Posterior cingulate gyrus (tissue), 11 donors: ENCODE results near the gene SPEF2.
"Not testable (repeated sequence)": the region's sequence is repeated elsewhere in the genome, so short reads cannot be mapped to it uniquely, and the experiment has no call there.

Experiments used
- DNase-seq, 10 donors: peaks; one replicate each; pipeline versions ENCODE4 v3.0.0 to v3.0.0-alpha.2; 2020 to 2021; ENCODE audit warnings: mixed read lengths in 3 of 10
- intact Hi-C: fragments of 100-400 bp; cut with DNase I; formaldehyde crosslinking; loops from one replicate; pipeline ENCODE4 v1.15.1; 2023

The SPEF2 gene

DNA sequence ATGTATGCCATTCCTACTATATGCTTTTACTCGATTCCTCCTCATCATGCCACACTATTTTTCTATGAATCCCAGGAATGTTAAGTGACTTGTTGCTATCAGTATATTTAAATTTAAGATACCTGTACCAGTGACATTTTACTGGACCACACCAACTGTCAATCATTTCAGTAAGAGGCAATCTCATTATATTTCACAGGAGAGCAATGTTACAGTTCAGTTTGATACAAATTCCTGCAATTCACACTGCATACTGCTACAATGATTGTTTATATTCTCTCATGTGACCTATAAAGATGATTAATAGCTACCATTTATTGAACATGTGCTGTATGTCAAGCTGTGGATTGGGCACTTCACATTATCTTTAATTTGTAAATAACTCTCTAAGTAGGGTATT, 30.0 kb downstream of the SPEF2 start:
- DNase-seq = no peak
- intact Hi-C loops = no loop called here

DNA sequence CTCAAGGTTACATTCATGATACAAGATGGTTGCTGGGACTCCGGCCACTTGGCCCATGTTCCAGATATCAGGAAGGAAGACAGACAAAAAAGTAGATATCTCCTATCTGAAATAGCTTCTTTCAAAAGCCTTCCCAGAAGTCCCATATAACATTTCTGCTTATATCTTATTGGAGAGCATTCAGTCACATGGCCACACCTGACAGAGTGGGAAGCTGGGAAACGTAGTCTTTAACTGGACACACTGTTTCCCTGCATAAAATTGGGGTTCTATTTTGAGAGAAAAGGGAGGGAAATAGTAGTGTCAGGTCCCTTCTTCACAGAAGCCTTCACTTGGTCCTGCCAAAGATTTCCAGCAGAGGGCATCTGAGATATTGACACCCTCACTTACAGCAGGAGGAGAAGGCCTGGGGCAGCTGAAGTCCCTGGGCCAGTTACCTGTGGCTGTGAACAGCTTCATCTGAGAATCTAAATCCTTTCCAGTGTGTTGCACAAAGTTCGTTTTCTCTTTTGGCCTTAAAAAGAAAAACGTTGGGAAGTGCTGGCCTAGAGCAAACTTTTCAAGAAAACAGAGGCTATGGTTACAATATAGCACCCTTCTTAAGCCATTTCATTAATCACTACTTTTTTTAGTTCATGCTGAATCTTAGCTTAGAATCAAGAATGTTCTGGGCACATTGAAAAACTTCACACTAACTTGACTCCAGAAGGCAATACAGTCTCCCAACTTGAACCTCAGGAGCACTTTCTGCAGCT, 33.5 kb downstream of the SPEF2 start:
- intact Hi-C loops = loop anchor here (2.0 kb wide), 1 partner anchor 274 kb away; no protein-coding TSS in a partner anchor
- DNase-seq = peak in 5 of 10 donors; percentile 8 to 66 (median 16)

DNA sequence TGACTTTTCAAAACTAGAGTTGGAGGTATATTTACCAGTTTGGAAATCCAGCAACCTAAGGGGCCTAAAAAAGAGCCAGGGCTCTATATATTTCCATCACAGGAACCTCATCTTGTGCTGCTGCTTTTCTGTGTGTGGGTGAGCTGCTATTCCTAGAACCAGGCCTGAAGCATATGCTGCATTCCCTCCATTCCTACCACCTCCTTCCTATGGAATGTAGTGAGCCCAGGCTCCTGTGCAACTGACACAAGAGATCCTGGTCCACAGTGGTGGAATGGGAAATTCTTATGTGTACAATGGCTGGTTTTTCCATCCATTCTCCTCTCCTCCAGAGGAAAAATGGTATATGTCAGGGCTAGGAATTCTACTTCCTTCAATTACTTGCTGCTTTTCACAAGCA, 39.1 kb downstream of the SPEF2 start:
- peak in 1 of 10 donors; percentile 10 for DNase-seq
- intact Hi-C loops = no loop called here

DNA sequence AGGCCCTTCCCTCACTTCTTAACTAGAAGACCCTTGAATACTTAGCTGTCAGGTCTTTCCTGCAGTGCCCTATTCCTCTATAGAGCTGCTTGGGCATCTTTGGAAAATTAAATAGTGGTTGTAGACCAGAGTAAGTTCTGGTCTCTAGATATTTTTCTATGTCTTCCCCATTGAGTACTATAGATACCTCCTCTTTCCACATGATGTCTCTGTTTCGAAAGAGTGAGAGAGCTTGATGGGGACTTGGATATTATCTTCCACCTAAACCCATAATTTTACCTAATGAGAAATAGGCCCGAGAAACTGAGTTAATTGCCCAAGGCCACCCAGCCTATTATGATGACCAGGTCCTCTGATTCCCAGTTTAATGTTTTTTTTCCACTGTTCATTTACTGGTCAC, 40.2 kb downstream of the SPEF2 start:
- no peak for DNase-seq
- intact Hi-C loops = loop anchor here (2.0 kb wide), 1 partner anchor 267 kb away; no protein-coding TSS in a partner anchor

DNA sequence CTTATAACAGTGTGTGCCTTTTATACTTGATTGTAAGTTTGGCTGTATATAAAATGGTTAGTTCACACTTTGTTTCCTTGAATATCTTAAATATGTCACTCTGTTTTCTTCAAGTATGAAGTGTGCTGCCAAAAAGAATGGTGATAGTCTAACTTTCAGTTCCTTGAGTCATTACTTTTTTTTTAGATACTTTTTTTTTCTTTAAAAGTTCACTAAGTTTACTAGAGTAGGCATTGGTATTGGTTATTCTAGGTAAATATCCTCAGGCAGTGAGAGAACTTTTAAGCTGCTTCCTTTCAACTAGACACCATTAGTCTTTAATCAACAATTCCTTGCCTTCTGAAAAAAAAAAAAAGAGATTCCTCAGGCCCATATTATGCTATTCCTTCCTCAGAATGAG, 41.9 kb downstream of the SPEF2 start:
- intact Hi-C loops = loop anchor here (2.0 kb wide), 1 partner anchor 265 kb away; no protein-coding TSS in a partner anchor
- DNase-seq = no peak

DNA sequence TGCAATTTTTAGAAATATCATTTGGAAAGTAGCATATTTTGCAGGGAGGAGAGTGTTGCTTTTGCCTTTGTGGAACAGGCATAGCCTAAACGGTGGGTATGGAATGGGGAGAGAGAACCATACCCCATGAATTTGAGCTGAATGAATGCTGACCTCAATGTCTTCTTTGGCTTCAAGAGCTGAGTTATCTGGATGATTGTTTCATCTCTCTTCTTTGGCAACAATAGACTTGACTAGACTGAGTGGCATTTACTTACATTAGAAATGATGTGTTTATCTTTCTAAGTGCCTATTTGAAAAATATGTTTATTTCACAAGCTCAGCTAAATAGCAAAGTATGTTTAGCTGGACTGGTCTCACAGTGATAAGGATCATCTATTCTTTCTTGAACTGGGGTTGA, 42.8 kb downstream of the SPEF2 start:
- intact Hi-C loops = no loop called here
- DNase-seq = no peak

DNA sequence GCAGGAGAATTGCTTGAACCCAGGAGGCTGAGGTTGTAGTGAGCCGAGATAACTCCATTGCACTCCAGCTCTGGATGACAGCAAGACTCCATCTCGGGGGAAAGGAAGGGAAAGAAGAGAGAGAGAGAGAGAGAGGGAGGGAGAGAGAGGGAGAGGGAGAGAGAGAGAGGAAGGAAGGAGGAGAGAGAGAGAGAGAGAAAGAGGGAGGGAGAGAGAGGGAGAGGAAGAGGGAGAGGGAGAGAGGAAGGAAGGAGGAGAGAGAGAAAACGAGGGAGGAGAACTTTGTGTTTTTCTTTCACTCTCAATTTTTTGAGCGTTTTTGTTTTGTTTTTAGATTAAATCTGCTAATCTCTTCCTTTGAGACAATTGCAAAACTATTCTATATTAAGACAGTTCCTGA, 46.9 kb downstream of the SPEF2 start:
- intact Hi-C loops = no loop called here
- no peak for DNase-seq

DNA sequence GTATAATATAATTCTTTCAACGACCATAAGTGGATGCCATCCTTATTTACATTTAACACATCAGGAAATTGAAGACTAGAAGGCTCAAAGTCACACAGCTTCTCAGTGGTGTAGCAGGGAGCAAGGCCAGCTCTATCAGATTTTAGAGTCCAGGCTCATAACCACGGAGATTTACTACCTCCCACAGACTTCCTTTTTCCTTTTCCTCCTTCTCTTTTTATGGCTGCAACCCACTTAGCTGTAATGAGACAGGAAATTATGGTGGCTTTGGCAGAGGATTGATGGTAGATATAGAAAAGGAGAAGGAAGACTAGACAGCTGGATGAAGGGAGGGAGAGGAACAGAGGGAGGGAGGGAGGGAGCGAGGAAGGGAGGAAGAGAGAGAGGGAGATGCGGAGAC, 47.4 kb downstream of the SPEF2 start:
- no peak for DNase-seq

DNA sequence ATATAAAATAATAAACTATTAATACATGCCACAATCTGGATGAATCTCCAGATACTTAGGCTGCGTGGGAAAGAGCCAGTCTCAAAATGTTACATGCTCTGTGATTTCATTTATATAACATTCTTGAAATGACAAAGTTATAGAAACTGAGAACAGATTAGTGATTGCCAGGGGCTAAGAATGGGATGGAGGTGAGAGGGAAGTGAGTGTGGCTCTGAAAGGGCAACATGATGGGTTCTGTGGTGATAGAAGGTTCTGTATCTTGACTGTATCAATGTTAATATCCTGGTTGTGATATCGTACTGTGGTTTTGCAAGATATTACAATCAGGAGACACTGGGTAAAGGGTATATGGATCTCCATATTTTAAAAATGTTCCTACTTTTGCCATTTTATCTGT, 50.7 kb downstream of the SPEF2 start:
- DNase-seq = no peak
- intact Hi-C loops = no loop called here

More for the DNA sequence above, 47.4 kb downstream of the SPEF2 start:
- intact Hi-C loops = no loop called here

DNA sequence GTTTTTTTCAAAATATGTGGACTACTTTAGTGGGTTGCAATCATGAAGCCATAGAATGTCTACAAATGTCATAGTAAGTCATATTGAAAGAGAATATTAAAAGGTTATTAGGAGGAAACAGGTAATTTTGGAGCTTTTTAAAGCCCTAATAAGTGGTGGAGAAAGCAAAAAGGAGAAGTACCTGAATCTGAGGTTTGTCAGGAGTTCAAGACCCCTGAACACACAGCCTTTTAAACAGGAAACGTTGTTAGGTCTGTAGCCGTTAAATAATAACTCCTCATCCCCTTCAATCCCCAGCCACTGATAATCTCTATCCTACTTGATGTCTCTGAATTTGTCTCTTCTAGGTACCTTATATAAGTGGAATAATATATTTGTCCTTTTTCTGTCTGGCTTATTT, 51.1 kb downstream of the SPEF2 start:
- intact Hi-C loops = no loop called here
- no peak for DNase-seq

DNA sequence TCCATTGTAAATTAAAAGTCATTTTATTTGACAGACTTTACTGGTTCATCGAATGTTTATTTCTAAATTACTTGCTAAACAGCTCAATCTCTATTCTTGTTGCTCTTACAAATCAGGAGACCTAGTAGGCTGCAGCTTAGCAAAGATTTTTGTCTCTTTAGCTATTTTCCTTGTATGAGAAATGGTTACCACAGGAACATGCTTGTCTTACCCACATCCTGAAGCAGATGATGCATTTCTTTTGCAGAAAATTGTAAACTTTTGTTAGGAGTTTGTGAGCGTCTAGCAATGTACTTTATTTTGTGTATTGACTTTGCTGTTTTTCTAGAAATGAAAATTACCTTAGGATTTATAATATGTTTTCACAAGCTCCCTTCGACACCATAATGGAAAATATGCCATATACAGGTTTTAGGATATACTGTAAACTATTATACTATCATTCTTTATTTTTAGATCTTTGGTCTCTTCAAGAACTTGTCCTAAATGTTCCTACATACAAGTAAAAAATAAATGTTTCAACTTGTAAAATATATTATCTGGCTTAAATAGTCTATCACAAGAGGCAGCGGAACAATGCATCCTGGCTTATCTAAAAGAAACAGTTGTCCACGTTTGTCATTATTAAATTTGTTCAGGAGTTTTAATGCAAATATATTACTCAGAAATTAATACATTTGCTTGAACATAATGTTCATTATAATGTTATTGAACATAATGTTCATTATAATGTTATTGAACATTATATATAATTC, 54.1 kb downstream of the SPEF2 start:
- intact Hi-C loops = no loop called here
- no peak for DNase-seq

DNA sequence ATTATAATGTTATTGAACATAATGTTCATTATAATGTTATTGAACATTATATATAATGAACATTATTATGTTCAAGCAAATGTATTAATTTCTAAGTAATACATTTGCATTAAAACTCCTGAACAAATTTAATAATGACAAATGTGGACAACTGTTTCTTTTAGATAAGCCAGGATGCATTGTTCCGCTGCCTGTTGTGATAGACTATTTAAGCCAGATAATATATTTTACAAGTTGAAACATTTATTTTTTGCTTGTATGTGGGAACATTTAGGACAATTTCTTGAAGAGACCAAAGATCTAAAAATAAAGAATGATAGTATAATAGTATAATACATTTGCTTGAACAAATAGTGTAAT, 54.6 kb downstream of the SPEF2 start:
- intact Hi-C loops, DNase-seq: not testable (repeated sequence)

DNA sequence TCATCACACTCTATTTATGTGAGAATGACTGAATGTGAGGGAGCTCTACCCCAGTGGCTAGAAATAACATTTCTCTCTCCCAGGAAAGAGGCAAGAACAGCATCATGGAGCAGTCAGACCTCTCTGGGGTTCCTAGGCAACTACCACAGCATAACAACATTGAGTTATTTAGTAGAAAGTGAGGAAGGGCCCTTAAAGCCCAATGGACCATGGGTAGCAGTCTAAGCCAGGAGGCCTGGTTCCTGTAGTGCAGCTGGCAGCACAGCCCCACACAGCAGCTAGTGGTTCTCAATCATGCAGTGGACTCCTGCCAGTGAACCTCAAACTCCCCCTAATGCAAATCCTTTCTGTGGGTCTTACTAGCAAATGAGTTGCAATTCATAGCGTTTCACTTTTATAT, 55.3 kb downstream of the SPEF2 start:
- DNase-seq = no peak
- intact Hi-C loops = no loop called here

DNA sequence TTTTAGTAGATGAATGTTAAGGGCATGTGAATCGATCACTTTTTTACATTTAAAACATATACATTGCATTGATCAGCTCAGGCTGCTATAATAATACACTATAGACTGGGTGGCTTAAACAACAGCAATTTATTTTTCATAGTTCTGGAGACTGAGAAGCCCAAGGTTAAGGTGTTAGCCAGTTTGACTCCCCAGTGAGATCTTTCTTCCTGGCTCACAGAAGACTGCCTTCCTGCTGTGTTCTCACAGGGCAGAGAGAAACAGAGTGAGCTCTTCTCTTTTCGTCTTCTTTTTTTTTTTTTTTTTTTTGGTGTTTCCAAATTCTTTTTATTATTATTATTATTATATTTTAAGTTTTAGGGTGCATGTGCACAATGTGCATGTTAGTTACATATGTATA, 56.4 kb downstream of the SPEF2 start:
- no peak for DNase-seq
- intact Hi-C loops = no loop called here

DNA sequence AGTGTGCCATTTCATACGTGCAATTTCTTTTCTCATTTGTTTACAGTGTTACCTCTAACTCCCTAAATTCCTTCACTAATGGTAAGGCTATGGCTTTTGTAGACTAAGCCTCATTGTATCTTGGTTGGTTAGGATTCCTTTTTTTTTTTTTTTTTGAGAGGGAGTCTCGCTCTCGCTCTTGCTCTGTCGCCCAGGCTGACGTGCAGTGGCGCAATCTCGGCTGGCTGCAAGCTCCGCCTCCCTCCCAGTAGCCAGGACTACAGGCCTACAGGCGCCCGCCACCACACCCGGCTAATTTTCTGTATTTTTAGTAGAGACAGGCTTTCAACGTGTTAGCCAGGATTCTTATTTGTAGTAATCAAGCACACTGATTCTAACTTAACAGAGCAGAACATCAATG, 57.7 kb downstream of the SPEF2 start:
- intact Hi-C loops = no loop called here
- DNase-seq = no peak

DNA sequence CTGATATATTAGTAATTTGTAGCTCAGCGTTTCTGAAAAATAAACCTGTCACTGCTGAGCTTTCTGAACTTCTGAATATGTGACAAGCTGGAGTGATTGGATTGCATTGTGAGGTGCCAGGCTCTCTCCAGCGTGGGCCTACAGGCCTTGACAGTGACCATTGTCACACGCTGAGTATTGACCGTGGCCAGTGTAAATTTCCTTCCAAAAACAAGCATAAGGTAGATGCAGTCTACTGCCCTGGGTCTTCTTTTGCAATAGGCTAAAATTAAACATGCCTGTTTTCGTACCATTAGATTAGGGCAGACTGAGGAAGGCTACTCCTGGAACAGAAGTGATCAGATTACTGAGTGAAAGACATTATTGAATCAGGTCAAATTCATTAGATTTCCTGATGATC, 60.2 kb downstream of the SPEF2 start:
- intact Hi-C loops = no loop called here
- DNase-seq = no peak

DNA sequence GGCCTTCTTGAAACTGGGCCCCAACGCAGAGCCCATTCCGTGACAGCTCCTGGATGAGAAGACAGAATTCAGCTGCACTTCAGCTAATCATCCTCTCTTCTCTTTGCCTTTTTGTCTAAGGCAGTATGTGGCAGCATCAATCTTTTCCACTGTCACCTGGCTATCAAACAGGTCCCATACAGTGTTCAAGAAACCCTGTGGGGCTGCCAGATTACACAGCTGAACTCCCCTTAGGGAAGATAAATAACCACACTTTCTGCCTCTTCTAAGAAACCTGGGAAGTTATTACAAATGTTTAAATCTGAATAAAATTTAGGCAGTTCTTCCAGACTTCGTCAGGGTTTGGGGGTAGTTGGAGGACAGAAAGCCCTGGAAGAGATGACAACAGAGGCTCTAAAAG, 61.0 kb downstream of the SPEF2 start:
- intact Hi-C loops = no loop called here
- DNase-seq = no peak

DNA sequence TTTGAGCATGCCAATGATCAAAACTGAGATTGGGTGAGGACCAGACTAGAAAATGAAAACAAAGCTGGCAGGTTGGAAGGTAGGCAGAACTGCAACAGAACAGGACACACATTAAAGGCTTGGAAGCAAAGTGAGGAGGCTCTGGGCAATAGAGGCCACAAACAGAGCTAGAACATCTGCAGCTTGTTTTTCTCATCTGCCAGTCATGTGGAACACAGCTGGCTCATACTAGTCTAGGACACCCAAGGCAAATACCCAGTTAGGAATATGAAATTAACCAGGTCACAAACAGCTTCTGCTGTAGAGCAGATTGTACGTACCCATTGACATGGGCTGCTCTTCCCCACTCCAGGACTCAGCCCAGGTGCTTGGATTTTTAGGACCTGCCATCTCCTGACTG, 61.7 kb downstream of the SPEF2 start:
- intact Hi-C loops = no loop called here
- no peak for DNase-seq

DNA sequence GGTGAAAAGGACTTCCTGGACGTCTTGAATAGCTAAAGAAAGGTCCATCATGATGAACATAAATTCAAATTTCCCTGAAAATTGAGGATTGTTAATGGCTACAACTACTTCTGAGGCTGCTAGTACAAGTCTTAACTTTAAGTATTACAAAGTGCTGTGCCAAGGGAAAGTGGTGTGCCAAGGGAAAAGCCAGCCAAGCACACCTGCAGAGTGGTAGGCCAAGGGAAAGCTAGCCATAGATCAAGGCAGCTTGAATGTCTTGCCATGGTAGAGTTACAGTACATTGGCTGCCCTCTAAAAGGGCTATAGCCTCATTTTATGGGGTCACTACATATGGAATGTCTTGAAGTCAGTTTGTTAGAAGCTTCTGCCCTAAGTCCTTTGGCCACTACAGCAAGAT, 64.2 kb downstream of the SPEF2 start:
- intact Hi-C loops = no loop called here
- no peak for DNase-seq

DNA sequence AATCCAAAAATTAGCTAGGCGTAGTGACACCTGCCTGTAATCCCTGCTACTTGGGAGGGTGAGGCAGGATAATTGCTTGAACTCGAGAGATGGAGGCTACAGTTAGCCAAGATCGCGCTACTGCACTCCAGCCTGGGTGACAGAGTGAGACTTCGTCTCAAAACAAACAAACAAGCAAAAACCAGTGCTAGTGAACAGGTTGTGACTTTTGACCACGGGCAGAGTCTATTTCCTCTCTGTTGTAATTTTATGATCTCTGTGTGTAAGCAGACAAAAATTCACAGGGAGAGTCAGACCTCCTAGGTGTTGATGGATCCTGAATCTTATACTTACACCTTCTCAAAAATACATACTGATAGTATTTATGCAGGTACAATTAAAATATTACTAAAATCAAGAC, 65.8 kb downstream of the SPEF2 start:
- intact Hi-C loops = no loop called here

DNA sequence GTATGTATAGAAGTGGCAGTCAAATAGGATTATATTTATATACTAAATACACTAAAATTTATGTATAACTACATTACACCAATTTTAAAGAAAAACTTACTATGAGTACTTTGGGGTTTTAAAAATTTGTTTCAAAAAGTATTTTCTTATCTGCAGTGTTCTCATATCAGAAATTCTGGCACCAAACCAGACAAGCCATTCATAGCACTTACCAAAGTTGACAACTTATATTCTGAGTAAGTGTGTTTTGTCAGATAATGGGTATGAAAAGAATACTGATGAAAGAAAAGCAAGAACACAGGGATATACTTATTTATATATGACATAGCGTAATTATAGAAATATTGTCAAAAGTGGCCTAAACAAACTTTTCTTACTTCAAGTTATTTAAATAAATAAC, 67.5 kb downstream of the SPEF2 start:
- intact Hi-C loops = no loop called here
- DNase-seq = no peak

More for the DNA sequence above, 65.8 kb downstream of the SPEF2 start:
- DNase-seq = no peak

DNA sequence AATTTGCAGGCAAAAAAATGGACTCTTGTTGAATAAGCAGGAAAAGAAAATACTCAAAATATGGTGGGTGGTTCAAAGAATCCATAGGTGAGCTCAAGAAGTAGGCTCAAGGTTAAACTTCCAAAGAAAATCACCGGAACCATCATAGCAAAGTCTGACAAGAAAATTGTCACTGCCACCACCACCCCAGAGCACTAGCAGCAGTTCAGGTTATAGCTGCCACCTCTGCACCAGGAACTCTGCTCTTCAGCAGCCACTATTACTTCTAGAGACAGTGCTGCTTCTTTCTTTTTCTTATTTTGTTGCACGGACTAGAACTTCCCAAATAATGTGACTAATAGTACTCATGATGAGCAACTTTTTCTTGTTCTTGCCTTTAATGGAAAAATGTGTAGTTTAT, 70.3 kb downstream of the SPEF2 start:
- intact Hi-C loops = no loop called here
- DNase-seq = no peak
